ENCODE measurements around the gene EMC6. TPM values are rescaled to one million over a fixed set of nuclear protein-coding genes. Genes with fewer than 3 reads are reported as not detected.
A peak's percentile ranks its signal among the peaks of the same experiment; 100 is the strongest.

Gene EMC6
- total RNA-seq, 1 donor: 16.4 TPM

- no peak for TF ChIP-seq CTCF (IDR thresholded peaks at IDR 0.05; ENCODE audit: insufficient read depth, low read depth, low read length)
- no peak overlapping the region for H3K4me3 ChIP-seq (ENCODE audit: low read depth, low read length)
- no peak for DNase-seq (ENCODE audit: low read depth)
Observed at GRCh38 chr17:3641717-3642486, 26.7 kb upstream of the EMC6 start.

- no peak for DNase-seq (ENCODE audit: low read depth)
- TF ChIP-seq CTCF (IDR thresholded peaks at IDR 0.05; ENCODE audit: insufficient read depth, low read depth, low read length): no peak
- no peak overlapping the region for H3K4me3 ChIP-seq (ENCODE audit: low read depth, low read length)
Observed at GRCh38 chr17:3643889-3644349, 24.7 kb upstream of the EMC6 start.

- no peak for DNase-seq (ENCODE audit: low read depth)
- no peak for TF ChIP-seq CTCF (IDR thresholded peaks at IDR 0.05; ENCODE audit: insufficient read depth, low read depth, low read length)
- no peak overlapping the region for H3K4me3 ChIP-seq (ENCODE audit: low read depth, low read length)
Observed at GRCh38 chr17:3645310-3645709, 23.3 kb upstream of the EMC6 start.

GRCh38 chr17:3647251-3647650 is 21.4 kb upstream of the EMC6 start:
- TF ChIP-seq CTCF (IDR thresholded peaks at IDR 0.05; ENCODE audit: insufficient read depth, low read depth, low read length): no peak
- H3K4me3 ChIP-seq (ENCODE audit: low read depth, low read length): no peak overlapping the region

GRCh38 chr17:3647769-3648555 is 20.6 kb upstream of the EMC6 start:
- peak; percentile 54 for TF ChIP-seq CTCF (IDR thresholded peaks at IDR 0.05; ENCODE audit: insufficient read depth, low read depth, low read length)
- H3K4me3 ChIP-seq (ENCODE audit: low read depth, low read length): no peak overlapping the region
- peak; percentile 60 for DNase-seq (ENCODE audit: low read depth)

More at GRCh38 chr17:3647251-3647650, 21.4 kb upstream of the EMC6 start:
- no peak for DNase-seq (ENCODE audit: low read depth)

GRCh38 chr17:3655766-3656165 is 12.8 kb upstream of the EMC6 start:
- H3K4me3 ChIP-seq (ENCODE audit: low read depth, low read length): no peak overlapping the region
- DNase-seq (ENCODE audit: low read depth): no peak
- TF ChIP-seq CTCF (IDR thresholded peaks at IDR 0.05; ENCODE audit: insufficient read depth, low read depth, low read length): no peak

Measured in fibroblast of villous mesenchyme (primary cell).